Activated naive CD8-positive, alpha-beta T cell treated with anti-CD3 and anti-CD28 coated beads, Interleukin-2, amount 50 U/mL, for 24 hours (primary cell): ENCODE data around the gene TMOD1.
A peak's percentile ranks its signal among the peaks of the same experiment; 100 is the strongest.

Experiments
- ATAC-seq: fragments of 150-1000 bp; cut with Tn5 transposase; one replicate; pipeline ENCODE4 v1.10.0; 2021
- DNase-seq: peaks from one replicate; pipeline ENCODE4 v3.0.0; 2021
- H3K27ac Mint-ChIP-seq: one replicate; pipeline ENCODE4 v1.8.0; 2021; ENCODE audit warnings: mild to moderate bottlenecking, mixed read lengths
- H3K27me3 Mint-ChIP-seq: one replicate; pipeline ENCODE4 v1.8.0; 2021; ENCODE audit warnings: mixed read lengths
- H3K36me3 Mint-ChIP-seq: one replicate; pipeline ENCODE4 v1.8.0; 2021; ENCODE audit warnings: low read depth, mixed read lengths
- H3K4me1 Mint-ChIP-seq: one replicate; pipeline ENCODE4 v1.8.0; 2021; ENCODE audit warnings: mixed read lengths
- H3K4me3 Mint-ChIP-seq: one replicate; pipeline ENCODE4 v1.8.0; 2021; ENCODE audit warnings: mild to moderate bottlenecking, moderate library complexity, mixed read lengths
- H3K9me3 Mint-ChIP-seq: one replicate; pipeline ENCODE4 v1.8.0; 2021; ENCODE audit warnings: mixed read lengths

The TMOD1 gene

GRCh38 chr9:97518166-97518908 is 16.9 kb downstream of the TMOD1 start:
- no peaks in the 10 kb centered on the region for H3K9me3 Mint-ChIP-seq
- no peaks in the 10 kb centered on the region for H3K36me3 Mint-ChIP-seq
- H3K27ac Mint-ChIP-seq, result no peak overlapping the region
- peaks cover 37% of the 10 kb centered on the region for H3K27me3 Mint-ChIP-seq
- DNase-seq (no peak), ATAC-seq (no peak)
- peaks cover 5% of the 10 kb centered on the region for H3K4me1 Mint-ChIP-seq
- H3K4me3 Mint-ChIP-seq, result no peak overlapping the region

- Mint-ChIP-seq H3K27ac (no peak overlapping the region), H3K27me3 (peaks cover 37% of the 10 kb centered on the region), H3K9me3 (no peaks in the 10 kb centered on the region), H3K4me1 (peaks cover 5% of the 10 kb centered on the region), H3K36me3 (no peaks in the 10 kb centered on the region), H3K4me3 (no peak overlapping the region)
- ATAC-seq, result no peak
- no peak for DNase-seq
Measured at GRCh38 chr9:97518909-97519307, 17.4 kb downstream of the TMOD1 start.

DNA sequence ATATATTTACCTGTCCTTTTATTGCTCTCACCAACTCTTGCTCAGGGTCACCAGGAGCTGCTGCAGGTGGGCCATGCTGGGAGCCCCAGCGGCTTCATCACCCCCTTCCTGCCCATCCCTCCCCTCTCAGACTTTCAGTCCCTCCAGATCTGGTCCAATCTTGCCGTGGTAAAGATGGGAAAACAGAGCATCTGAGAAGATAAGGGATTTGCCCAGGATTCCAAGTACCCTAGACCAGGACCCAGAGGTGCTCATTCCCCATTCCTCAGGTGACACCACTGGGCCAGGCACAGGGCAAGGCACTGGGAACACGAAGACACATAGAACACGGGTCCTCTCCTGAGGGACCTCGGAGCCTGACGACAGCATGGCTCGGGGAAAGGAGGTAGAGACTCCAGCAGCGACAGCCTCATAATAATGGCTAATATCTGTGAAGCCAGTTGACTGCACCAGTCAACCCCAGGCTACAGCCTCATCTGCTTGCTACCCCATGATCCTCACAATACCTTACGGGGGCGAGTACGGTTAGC is 18.0 kb downstream of the TMOD1 start:
- no peak overlapping the region for H3K4me3 Mint-ChIP-seq
- peaks cover 37% of the 10 kb centered on the region for H3K27me3 Mint-ChIP-seq
- DNase-seq (no peak), ATAC-seq (no peak)
- H3K27ac Mint-ChIP-seq, result no peak overlapping the region
- no peaks in the 10 kb centered on the region for H3K9me3 Mint-ChIP-seq
- H3K36me3 Mint-ChIP-seq, result no peaks in the 10 kb centered on the region
- peaks cover 5% of the 10 kb centered on the region for H3K4me1 Mint-ChIP-seq

- ATAC-seq (no peak), DNase-seq (no peak)
- Mint-ChIP-seq H3K9me3 (no peaks in the 10 kb centered on the region), H3K27ac (no peak overlapping the region), H3K4me1 (peaks cover 5% of the 10 kb centered on the region), H3K4me3 (no peak overlapping the region), H3K36me3 (no peaks in the 10 kb centered on the region), H3K27me3 (peaks cover 33% of the 10 kb centered on the region)
Measured at GRCh38 chr9:97521576-97522333, 20.3 kb downstream of the TMOD1 start.

GRCh38 chr9:97524424-97524823 is 23.0 kb downstream of the TMOD1 start:
- DNase-seq, result no peak
- Mint-ChIP-seq H3K4me1 (peaks cover 2% of the 10 kb centered on the region), H3K36me3 (no peaks in the 10 kb centered on the region), H3K4me3 (no peak overlapping the region), H3K9me3 (no peaks in the 10 kb centered on the region), H3K27ac (no peak overlapping the region), H3K27me3 (peaks cover 9% of the 10 kb centered on the region)
- ATAC-seq, result no peak

GRCh38 chr9:97525451-97525850 is 24.0 kb downstream of the TMOD1 start:
- Mint-ChIP-seq H3K36me3 (no peaks in the 10 kb centered on the region), H3K27ac (no peak overlapping the region), H3K4me3 (no peak overlapping the region), H3K27me3 (peaks cover 5% of the 10 kb centered on the region), H3K9me3 (no peaks in the 10 kb centered on the region), H3K4me1 (peaks cover 2% of the 10 kb centered on the region)
- ATAC-seq, result no peak
- DNase-seq, result no peak

- no peaks in the 10 kb centered on the region for H3K9me3 Mint-ChIP-seq
- H3K36me3 Mint-ChIP-seq, result no peaks in the 10 kb centered on the region
- H3K4me1 Mint-ChIP-seq, result peaks cover 2% of the 10 kb centered on the region
- no peak for DNase-seq
- ATAC-seq, result no peak
- no peak overlapping the region for H3K4me3 Mint-ChIP-seq
- no peak overlapping the region for H3K27ac Mint-ChIP-seq
- peaks cover under 1% of the 10 kb centered on the region for H3K27me3 Mint-ChIP-seq
Measured at GRCh38 chr9:97526895-97527575, 25.6 kb downstream of the TMOD1 start.

GRCh38 chr9:97527626-97528528 is 26.4 kb downstream of the TMOD1 start:
- Mint-ChIP-seq H3K4me1 (peaks cover 2% of the 10 kb centered on the region), H3K27me3 (no peaks in the 10 kb centered on the region), H3K36me3 (no peaks in the 10 kb centered on the region), H3K27ac (no peak overlapping the region), H3K4me3 (no peak overlapping the region), H3K9me3 (no peaks in the 10 kb centered on the region)
- DNase-seq, result no peak
- ATAC-seq, result no peak

DNA sequence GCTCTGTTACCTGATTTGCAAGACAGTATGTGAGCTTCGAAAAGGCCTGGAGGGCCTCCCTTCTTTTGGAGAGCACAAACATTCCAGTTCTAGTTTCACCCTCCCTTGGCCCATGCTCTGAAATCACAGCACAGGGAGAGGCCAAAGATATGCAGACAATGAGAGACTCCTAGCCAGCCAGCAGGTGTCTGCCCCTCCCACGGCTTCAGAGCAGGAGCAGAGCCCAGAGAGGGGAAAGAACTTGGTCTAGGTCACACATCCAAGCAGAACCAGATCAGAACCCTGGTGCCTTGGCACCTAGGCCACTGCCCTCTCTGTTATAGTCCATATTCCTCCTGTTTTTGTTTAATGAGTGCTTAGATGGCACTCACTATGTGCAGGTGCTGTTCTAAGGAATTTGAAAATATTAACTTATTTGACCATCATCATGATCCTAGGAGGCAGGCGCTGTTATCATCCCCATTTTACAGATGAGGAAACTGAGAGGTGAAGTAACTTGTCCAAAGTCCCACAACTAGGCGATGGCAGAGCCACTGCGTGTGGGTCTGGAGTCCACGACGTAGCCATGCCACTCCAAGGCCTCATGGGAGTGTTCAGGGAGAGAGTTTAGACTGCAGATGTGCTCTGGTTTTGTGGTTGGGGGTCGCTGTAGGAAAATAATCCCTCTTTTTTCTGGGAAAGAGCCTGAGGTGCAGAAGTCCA is 27.2 kb downstream of the TMOD1 start:
- ATAC-seq (no peak), DNase-seq (no peak)
- H3K9me3 Mint-ChIP-seq, result no peaks in the 10 kb centered on the region
- H3K4me1 Mint-ChIP-seq, result peaks cover 2% of the 10 kb centered on the region
- H3K27ac Mint-ChIP-seq, result no peak overlapping the region
- H3K4me3 Mint-ChIP-seq, result no peak overlapping the region
- no peaks in the 10 kb centered on the region for H3K27me3 Mint-ChIP-seq
- H3K36me3 Mint-ChIP-seq, result no peaks in the 10 kb centered on the region

- Mint-ChIP-seq H3K4me3 (no peak overlapping the region), H3K27ac (no peak overlapping the region), H3K4me1 (peaks cover 2% of the 10 kb centered on the region), H3K27me3 (peaks cover under 1% of the 10 kb centered on the region), H3K9me3 (no peaks in the 10 kb centered on the region), H3K36me3 (no peaks in the 10 kb centered on the region)
- ATAC-seq (peak; percentile 69), DNase-seq (no peak)
Measured at GRCh38 chr9:97529363-97530076, 28.1 kb downstream of the TMOD1 start.

DNA sequence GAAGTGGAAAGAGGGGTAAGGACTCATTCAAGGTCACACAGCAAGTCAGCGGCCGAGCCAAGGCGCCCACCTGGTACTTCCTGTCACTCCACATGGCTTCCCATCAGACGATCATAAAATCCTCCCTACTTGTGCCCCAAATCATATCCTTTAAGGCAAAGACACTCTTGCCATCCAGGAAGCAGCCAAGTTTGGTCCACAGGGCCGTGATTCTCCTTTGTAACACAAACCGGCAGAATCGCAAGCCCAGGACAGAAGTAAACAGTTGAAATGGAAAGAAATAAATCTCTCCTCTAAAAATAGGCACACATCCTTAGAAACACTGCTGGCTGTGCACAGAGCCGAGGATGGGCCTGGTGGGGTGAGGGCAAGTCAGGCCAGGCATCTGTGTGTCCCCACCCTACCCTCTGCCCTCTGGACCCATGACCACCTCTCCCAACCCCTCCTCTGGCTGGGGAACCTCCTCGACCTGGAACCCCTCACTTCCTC is 30.5 kb downstream of the TMOD1 start:
- H3K9me3 Mint-ChIP-seq, result no peaks in the 10 kb centered on the region
- peaks cover 2% of the 10 kb centered on the region for H3K4me1 Mint-ChIP-seq
- H3K27ac Mint-ChIP-seq, result no peak overlapping the region
- no peak for DNase-seq
- no peak overlapping the region for H3K4me3 Mint-ChIP-seq
- no peaks in the 10 kb centered on the region for H3K36me3 Mint-ChIP-seq
- peaks cover 7% of the 10 kb centered on the region for H3K27me3 Mint-ChIP-seq
- no peak for ATAC-seq

DNA sequence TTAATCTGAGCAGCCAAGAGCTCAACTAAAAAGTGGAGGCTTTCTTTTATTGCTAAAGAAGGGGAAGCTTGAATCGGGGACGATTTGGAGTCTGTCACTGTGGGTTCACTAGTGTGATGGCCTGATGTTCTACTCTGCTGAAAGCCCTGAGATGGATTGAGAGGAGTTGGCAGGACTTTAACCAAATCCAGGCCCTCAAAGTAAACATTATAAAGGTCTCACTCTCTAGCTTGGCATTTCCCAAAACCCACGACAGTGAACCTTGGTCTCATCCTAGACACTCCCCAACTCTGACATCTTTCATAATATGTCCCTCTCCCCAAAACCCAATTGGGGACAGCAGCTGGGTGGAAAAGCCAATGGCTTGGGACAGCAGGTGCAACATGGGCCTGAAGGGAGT is 32.7 kb downstream of the TMOD1 start:
- Mint-ChIP-seq H3K9me3 (no peaks in the 10 kb centered on the region), H3K27ac (no peak overlapping the region), H3K4me1 (peaks cover 2% of the 10 kb centered on the region), H3K36me3 (no peaks in the 10 kb centered on the region), H3K27me3 (peaks cover 7% of the 10 kb centered on the region), H3K4me3 (no peak overlapping the region)
- ATAC-seq (no peak), DNase-seq (no peak)
